ENCODE results near the gene RELB. TPM values are rescaled to one million over a fixed set of nuclear protein-coding genes. Genes with fewer than 3 reads are reported as not detected.
A peak's percentile ranks its signal among the peaks of the same experiment; 100 is the strongest.

RELB gene
- total RNA-seq, 1 donor from 2014 or later, result 7.1 TPM

DNA sequence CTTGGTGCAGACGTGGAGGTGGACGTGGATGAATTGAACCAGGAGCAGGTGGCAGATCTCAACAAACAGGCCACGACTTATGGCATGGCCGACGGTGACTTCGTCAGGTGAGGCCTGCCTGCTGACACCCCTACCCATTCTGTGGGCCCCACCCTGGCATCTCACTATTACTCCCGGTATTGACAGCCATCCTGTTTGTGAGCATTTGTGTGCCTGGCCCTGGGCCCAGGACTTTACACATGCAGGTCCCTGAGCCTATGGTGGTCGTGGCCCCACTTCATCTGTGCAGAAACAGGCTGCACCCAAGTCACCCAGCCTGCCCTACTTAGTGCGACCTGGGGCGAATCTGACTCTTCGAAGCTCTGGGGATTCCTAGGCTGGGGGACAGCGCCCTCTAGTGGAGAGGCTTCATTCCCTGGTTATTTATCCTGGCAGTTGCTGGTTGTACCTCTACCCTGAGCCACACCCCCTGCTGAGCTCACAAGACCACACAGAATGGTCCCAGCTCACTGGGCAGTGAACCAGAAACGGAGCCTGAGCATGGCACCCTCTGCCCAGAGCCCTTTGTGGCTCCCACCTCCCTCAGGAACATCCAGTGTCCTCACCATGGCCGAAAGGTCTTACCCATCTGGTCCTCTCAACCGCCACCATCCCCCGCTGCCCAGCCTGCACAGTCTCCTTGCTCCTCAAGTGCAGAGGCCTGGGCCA lies 58.1 kb downstream of the RELB start:
- no peak for DNase-seq

DNA sequence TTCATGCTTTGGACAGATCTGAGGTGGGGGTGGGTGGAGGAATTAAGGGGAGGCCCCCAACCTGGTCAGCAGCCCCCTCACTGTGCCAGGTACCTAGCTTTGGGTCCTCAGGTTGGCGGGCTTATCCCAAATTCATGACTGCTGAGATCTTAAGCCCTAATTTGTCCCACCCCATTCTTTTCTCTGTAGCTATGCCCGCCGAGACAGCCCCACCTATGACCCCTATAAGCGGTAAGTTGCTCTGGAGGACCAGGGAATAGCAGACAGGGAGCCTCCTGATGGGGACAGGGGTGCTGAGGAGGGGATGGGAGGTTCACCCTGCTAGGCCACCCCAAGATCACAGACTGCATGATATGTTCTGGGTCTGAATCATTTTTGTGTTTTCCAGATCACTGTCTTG lies 60.7 kb downstream of the RELB start:
- no peak for DNase-seq

DNA sequence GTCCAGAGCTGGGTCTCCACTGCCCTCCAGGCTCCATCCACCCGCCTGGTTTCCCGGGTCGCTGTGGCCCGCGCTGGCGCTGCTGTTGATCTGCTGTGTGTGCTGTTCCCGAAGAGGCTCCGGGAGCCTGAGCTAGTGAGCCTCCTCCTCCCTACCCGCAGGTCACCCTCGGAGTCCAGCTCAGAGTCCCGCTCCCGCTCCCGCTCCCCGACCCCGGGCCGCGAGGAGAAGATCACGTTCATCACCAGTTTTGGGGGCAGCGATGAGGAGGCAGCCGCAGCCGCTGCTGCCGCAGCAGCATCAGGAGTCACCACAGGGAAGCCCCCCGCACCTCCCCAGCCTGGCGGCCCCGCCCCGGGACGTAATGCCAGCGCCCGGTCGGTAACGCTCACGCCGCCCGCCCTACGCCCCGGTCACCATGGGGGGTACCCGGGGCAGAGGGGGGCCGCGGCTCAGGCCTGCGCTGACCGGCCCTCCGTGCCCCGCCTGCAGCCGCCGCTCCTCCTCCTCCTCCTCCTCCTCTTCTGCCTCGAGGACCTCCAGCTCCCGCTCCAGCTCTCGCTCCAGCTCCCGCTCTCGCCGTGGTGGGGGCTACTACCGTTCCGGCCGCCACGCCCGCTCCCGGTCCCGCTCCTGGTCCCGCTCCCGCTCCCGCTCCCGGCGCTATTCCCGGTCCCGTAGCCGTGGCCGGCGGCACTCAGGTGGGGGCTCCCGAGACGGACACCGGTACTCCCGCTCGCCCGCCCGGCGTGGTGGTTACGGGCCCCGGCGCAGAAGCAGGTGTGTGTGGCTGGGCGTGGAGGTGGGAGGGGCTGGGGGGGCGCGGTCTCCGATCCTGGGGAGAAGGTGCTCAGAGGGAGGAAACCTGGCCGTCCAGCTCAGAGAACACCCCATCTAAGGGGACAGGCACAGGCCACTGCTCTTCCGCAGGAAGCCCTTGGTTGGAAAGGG lies 62.9 kb downstream of the RELB start:
- no peak for DNase-seq

DNA sequence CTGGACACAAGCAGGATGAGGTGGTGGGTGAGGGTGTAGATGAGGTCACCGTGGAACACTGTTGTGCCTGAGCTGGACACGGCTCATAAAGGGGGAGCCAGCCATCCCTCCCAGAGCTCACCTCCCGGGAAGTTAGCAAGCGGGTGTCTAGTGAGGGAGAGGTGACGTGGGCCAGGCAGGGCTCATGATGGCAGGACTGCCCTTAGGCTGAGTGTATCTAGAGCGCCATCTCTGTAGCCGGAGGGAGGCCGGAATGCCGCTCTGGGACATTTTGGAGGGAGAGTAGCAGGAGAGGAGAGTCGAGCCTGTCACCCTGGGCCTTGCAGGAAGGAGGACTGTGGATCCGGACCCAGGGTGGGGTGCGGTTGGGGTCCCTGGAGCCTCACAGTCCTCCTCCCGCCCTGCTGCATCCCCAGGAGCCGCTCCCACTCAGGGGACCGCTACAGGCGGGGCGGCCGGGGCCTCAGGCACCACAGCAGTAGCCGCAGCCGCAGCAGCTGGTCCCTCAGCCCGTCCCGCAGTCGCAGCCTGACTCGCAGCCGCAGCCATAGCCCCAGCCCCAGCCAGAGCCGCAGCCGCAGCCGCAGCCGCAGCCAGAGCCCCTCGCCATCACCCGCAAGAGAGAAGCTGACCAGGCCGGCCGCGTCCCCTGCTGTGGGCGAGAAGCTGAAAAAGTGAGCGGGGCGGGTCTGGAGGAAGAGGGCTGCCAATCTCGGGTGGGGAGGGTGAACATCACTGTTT lies 65.8 kb downstream of the RELB start:
- no peak for DNase-seq

DNA sequence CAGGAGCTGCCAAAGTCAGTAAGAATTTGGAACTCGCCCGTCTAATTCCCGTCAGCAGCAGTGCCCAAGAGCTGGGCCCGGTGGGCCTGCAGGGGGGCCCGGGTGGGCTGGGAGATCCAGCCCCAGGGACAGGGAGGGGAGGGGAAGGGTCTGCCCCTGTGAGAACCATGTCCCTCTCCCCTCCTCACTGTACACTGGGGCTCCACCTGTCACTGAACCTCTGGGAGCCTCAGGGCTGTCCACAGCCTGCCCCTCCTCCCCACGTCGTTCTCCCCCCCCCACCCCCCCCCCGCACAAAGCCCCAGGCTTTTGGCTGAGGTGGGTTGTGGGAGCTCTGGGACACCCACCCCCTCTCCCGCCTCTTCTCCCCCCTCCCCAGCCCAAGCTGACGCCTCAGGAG lies 66.8 kb downstream of the RELB start:
- DNase-seq, result no peak

DNA sequence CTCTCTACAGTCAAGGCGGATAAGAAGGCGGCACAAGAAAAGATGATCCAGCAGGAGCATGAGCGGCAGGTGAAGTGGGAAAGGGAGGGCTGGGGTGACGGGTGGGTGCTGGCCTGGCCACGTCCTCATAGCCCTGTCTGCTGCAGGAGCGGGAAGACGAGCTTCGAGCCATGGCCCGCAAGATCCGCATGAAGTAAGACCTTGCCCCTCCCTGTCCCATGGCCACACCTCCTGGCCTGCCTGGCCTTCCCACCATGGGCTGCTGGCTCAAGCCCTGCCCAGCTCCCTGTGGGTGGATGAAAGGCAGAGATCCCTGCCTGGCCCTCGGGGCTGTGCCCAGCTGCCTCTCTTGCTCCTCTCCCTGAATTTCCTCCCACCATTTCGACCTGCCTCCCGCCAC lies 67.8 kb downstream of the RELB start:
- DNase-seq, result no peak

DNA sequence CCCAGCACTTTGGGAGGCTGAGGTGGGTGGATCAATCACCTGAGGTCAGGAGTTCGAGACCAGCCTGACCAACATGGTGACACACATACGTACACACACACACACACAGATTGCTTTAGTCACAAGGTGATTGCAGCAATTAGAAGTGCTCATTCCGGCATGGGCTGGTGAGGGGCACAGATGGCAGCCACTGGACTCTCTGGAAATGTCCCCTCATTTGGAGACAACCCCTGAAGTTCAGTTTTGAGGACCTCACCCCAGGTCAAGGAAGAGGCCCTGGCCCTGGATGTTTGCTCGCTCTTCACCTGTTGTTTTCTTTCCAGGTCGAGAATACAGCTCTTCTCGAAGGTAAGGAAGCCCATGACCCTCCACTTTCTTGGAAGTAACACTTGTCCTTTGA lies 69.0 kb downstream of the RELB start:
- DNase-seq, result no peak

DNA sequence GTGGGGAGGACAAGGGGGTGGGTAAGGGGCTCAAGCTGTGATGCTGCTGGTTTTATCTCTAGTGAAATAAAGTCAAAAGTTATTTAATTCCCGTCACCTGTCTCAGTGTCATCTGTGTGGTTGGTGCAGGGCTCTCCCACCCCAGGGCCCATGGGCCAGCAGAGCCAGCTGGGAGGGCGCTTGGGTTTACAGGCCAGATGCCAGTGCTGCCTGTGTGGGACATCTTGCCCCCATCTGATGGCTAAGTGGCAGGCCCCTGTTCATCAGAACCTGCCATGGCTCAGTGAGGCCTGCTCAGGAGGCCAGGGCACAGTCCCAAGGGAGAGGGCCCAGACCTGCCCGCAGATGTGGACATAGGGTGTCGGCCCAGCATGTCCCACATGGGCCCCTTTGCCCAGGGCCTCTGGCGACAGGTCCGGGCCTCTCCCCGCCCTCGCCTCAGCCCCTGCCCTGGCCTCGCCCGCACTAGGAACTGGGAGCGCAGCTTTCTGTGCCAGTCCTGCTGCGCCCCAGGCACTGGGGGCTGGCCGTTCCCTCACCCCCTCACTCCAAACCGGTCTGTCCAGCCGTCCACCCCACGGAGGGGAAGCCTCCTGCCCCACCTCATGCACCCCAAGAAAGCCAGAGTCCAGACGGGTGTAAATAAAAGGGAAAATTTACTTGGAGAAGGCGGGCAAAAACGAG lies 69.7 kb downstream of the RELB start:
- no peak for DNase-seq

DNA sequence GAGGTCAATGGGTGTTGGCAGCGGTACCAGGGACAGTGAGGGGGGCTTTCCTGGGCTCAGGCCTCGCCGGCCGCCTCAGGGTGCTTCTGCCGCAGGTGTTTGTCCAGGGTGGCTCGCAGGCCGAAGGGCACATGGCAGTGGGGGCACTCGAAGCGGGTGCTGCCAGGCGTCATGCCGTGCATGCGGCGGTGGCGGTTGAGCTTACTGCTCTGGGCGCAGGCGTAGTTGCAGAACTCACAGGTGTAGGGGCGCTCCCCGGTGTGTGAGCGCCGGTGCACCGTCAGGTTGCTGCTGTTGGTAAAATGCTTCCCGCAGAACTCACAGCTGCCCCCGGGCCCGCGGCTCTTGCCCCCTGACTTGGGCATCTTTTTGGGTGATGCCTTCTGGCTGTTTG lies 70.3 kb downstream of the RELB start:
- DNase-seq, result no peak

DNA sequence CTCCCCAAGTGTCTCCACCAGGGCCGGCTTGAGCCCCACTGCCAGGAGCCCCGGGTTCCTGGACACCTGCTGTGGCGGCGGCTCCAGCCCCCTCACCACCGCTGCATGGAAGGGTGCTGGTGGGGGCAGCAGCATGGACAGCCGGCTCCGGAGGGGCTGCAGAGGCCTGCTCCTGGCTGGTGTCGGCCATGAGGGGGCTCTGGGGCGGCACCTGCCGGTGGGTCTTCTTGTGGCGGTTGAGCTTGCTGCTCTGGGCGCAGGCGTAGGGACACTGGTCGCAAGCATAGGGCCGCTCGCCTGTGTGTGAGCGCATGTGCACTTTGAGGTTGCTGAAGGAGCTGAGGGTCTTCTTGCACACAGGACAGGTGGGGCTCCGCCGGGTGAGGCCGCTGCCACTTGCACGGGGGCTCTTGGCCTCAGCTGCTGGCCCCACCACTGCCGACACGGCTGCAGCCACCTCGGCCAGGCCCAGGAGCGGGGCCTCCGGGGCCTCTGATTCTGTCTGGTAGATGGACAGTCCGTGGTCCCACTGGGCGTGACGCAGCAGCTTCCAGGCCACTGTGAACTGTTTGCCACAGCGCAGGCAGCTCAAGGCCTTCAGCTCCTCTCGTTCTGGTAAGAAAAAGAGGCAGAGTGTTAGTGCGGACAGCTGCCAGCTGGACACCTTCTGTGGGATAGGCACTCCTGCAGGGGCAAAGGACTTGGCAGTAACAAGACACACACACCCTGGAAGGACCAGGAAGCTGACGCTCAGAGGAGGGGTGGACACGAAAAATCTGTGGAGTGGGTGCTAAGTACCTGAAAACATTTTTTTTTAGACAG lies 70.9 kb downstream of the RELB start:
- no peak for DNase-seq

DNA sequence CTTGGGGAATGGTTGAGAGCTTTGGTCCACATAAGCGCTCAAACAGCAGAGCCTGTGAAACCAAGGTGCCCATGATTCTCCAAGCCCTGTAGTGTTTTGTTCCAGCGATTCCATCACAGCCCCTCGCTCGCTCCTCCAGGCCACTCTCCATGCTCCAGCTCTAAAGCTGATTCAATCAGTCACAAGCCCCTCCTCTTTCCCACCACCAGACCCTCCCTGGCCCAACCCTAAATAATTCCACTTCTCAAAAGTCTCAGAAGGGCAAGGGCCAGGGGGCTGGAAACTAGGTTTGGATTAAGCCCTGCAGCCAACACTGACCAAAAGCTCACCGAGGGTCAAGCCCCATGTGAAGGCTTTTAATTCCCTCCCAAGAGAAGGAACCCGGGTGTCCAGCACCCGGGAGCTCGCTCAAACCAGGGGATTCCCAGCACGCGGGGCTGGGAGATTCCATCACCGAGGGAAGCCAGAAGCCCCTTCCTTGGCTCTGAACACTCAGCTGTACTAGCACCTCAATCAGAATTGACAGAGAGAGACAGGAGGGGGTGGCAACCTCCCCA lies 73.6 kb downstream of the RELB start:
- DNase-seq, result no peak

DNA sequence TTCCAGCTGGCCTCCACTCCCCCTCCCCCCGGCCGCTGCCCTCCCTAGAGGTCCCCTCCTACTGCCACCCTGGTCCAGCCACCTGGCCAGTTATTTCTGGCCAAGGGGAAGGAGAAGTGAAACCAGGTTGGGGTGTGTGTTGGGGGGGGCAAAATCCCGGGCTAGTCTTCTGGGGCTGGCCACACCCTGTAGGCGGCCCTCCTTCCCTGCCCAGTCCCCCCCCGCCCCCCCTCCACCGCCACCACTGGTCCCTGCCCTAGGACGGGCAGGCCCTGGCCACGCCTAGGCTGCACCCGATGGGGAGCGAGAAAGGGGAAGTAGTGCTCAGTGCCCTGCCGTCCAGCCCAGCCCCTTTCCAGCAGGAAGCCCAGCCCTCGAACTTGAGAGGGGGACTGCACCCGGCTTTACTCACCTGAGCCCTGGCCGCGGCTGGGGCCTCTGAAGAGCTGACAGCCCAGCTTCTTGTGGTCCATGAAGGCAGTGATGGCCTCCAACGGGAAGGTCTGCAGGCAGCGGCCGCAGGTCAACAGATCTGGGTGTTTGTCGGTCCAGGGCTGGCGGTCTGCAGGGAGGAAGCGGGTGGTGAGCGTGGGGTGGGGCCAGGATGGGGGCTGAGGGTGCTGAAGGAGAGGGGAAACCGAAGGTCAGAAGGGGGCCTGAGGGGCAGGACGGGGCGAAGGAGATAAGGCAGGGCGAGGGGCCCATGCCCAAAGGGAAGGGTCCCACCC lies 74.2 kb downstream of the RELB start:
- DNase-seq, result no peak

DNA sequence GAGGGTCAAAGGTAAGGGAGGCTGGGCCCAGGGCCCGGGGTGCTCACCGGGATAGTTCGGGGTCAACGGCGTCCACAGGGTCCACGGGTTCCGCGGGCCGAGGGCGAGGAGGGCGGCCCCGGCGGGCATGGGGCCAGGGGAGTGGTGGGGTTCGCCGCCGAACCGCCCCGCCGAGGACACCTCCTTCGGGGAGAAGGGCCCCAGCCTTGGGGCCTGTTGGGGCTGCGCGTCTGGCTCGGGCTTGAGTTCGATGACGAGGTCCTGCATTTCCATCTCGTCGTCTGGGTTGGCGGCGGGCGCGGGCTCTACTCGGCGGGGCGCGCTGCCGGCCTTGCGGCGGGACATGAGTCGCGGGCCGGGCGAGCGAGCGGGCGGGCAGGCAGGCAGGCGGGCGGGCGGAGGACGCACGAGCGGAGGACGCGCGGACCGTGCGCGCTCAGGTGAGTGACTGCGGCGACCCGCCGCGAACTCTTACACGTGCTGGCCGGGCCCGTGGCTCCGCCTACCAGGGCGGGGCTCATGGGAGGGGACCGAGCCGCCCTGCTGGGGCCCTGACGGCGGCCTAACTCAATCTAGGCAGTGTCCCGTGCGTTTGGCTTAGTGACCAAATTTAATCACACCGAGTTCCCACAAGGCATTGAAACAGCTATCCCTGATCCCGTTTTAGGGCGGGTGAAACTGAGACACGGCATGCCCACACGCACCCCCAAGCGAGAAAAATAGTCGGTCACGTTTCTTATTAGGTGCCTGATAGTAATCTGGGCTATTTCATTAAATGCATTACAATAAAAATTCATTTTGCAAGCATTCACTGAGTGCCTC lies 75.0 kb downstream of the RELB start, which contains the start of gene ZNF296:
ZNF296 (minus strand) TSS at position 450 of the 822 bp plus-strand sequence; CDS start at position 345, 105 bp downstream.
- DNase-seq, result no peak

DNA sequence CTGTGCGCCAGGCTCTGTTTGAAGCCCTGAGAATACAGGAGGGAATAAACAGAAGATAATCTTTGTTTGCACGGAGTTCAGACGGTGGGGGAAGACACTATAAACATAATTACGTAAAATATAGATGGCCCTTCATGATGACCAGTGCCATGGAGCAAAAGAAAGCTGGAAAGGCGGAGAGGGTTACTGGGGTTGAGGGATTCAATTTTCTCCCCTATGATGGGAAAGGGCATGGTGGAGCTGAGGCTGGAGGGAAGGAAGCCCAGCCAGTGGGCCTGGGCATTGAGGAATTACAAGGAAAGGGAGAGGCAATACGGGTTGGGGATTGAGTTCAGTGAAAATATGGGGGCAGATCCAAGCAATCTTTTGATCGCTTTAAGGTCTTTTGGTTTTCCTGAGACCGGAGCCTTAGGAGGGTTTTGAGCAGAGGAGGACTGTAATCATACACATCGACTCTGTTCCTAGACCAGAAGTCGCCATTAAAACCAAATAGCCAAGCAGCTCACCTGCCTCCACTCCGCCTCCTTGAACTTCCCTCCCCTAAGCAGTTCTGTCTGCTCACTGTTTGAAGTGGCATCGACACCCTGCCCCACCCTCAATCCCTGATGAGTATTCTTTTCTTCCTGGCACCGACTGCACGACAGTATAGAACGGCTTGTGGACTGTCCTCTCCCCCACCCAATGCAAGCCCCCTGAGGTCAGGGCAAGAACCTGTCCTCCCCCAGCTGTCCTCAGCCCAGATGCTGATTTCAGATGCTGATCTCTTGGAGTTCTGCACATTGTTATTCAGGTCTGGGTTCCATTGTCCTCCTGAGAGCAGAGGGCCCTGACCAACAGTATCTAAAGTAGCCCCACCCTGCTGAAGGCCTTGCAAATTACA lies 75.8 kb downstream of the RELB start:
- no peak for DNase-seq

DNA sequence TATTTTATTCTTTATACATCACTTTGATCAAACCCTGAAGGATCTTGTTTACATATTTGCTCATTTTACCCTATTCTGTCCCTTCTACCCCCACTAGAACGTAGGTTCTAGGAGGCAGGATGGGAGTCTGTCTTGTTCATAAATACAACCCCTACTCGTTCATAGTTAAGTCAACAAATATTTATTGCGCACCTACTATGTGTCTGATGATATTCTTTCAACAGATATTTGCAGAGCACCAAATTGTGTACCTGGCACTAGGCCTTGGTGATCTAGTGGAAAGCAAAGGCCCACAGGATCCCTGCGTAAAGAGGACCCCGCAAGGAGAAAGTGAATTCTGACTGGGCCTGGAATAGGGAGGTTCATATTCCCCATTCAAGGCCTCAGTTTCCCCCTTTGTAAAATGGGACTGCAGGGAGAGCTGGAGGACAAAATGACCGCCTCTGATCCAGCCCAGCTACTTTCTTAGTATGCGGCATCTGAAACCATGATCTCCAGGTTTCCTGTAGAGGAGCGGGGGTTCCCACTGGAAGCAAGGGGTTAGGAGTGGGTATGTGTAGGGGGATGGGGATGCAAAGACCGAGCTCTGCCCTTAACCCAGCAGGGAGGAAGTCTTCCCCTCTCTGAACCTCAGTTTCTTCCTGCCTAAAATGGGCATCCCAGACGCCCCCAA lies 77.3 kb downstream of the RELB start:
- no peak for DNase-seq

DNA sequence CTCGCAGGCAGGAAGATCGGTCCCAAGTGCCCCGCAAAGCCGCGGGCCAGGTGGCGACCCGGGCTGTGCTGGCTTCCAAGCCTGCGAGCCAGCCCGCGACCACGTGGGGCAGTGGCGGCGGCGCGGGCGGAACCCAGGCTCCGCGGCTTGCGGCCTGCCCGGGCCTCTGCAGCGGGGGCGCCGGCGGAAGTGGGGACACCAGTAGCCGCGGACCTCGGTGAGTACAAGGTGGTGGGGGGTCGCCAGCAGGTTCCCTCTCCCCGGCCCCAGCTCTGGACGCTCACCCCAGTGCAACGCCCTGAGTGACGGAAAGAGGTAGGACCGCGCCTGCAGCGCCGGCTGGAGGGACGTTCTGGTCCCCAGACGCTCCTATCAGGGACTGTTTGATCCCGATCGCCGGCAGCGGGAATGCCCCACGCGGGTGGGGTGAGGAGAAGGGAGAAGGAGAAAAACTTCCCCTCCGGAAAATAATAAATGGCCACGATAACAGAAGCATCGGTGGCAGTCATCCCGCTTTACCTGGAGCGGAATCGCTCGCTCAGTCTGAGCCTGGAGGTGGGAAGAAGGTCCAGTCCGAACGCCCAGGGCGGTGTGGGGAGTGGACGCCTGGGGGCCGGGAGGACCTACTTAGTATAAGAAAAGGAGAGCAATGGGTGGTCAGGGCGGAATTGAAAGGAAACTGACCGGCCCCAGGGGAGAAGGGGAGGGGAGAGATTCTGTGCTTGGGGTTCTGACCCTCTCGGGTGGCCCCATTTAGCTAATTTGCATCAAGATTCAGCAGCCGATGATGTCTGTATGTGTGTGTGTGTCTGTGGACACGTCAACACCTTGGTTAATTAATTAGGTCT lies 78.0 kb downstream of the RELB start, which contains the start of gene GEMIN7:
GEMIN7 (plus strand) TSS at position 198 of the 848 bp plus-strand sequence. CDS start 10,855 bp downstream, outside the sequence.
- peak; percentile 40 for DNase-seq

Data from skin of body (tissue), 2 donors.